HFFc6 (cell line): Measurements from ENCODE around the gene RBKS. TPM values are rescaled to one million over a fixed set of nuclear protein-coding genes. Genes with fewer than 3 reads are reported as not detected.
A peak's percentile ranks its signal among the peaks of the same experiment; 100 is the strongest.

ENCODE experiments used
- DNase-seq: peaks from one replicate; pipeline ENCODE4 v3.0.0-alpha.2; 2018
- H3K27ac Mint-ChIP-seq: 2 replicates; pipeline ENCODE4 v1.8.0; 2020; ENCODE audit warnings: mild to moderate bottlenecking, mixed read lengths
- H3K27me3 Mint-ChIP-seq: 2 replicates; pipeline ENCODE4 v1.8.0; 2021; ENCODE audit warnings: mild to moderate bottlenecking, moderate library complexity, mixed read lengths; ENCODE audit not compliant: insufficient read depth
- H3K36me3 Mint-ChIP-seq: 2 replicates; pipeline ENCODE4 v1.8.0; 2021; ENCODE audit warnings: low read depth, mixed read lengths
- H3K4me1 Mint-ChIP-seq: 2 replicates; pipeline ENCODE4 v1.8.0; 2020; ENCODE audit warnings: low read depth, mixed read lengths
- H3K4me3 Mint-ChIP-seq: 2 replicates; pipeline ENCODE4 v1.8.0; 2020; ENCODE audit warnings: mild to moderate bottlenecking, moderate library complexity, mixed read lengths
- H3K9me3 Mint-ChIP-seq: 2 replicates; pipeline ENCODE4 v1.8.0; 2020; ENCODE audit warnings: mild to moderate bottlenecking, mixed read lengths
- CTCF ChIP-seq: fragments of 200-600 bp; sonication (generic); IDR thresholded peaks from 2 replicates; pipeline ENCODE4 v1.5.0; 2021; ENCODE audit warnings: antibody characterized with exemption, mild to moderate bottlenecking
- total RNA-seq, 6 experiments: library from RNA; stranded (reverse); fragmentation: NEBNext Ultra II Directional; extraction: Animal tissue kit (Norgen Biotek cat#: 25700); gene quantifications; 2 replicates in 1 of 6; 3 replicates in 5 of 6; pipeline ENCODE4 v1.2.3, GENCODE V29; 2021

RBKS gene
- total RNA-seq, 6 experiments from 2014 or later: 1.8 to 3.1 (median 2.7) TPM

DNA sequence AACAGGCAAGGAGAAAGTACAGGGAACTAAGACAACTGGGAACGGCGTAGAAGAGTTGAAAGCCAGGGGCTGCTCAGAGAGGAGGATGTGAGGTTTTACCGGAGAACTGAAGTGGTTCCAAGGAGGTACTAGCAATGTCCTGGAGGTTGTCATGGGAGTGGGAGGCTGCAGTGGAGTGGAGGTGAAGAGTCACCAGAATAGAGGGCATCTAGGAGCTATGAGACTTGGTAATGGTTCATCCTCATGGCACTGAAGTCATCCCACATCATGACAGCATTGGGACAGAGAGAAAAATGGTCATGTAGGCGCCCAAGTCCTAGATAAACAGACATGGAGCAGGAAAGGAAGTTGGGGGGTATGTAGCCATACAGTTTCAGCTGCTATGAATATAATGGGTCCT lies 92.3 kb downstream of the RBKS start:
- Mint-ChIP-seq H3K4me3 (no peak overlapping the region), H3K27me3 (peaks cover 1% of the 10 kb centered on the region; the same call in 1 of the 2 replicates), H3K27ac (peak overlapping the region; percentile 97), H3K4me1 (peaks cover 90% of the 10 kb centered on the region), H3K36me3 (peaks cover 33% of the 10 kb centered on the region), H3K9me3 (no peaks in the 10 kb centered on the region)
- TF ChIP-seq CTCF: no peak
- no peak for DNase-seq

DNA sequence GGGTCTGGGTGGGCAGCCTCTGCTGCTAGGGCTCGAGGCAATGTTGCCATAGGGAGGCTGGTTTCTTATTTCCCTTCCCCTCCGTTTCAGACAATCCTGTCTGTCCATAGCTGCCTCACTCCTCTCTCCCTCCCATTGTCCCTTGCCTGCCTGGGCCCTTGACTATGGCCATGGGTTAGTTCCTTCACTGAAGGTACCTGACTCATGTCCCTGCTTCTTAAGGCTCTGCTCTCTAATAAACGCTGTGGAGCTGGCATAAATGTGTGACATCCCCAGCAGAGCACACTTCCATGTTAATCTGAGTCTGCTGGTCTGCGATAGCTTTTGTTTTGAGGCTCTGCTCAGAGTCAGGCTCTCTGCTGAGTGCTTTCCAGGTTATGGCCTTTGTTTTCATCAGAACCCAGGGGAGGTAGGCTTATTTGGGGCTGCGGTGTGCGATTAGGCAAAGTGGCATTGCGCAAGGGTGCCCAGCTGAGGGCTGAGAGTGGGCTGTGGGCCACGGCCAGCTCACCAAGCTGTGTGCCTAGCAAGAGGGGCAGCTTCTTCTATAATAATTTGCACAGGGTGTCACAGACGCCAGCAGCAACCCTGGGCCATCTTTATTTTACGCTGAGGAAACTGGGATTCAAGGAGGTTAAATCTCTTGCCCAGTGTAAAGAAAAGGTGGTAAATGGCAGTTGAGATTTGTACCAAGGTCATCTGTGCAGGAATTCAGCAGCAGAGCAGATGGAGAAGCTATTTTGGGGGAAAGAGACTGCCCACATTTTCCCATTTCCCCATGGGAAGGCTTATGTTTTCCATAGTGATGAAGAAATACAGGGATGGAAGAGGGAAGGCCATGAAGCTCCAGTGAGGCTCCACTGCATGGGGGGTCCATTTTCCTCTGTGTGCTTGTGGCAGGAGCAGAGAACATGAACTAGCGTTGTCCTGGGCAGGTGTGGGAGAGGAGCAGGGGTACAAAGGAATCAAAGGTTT lies 93.1 kb downstream of the RBKS start:
- Mint-ChIP-seq H3K27me3 (peaks cover 1% of the 10 kb centered on the region; the same call in 1 of the 2 replicates), H3K27ac (peak overlapping the region; percentile 97), H3K9me3 (no peaks in the 10 kb centered on the region)

GRCh38 chr2:27795868-27796277 lies 94.3 kb downstream of the RBKS start:
- Mint-ChIP-seq H3K36me3 (peaks cover 34% of the 10 kb centered on the region), H3K27me3 (peaks cover 1% of the 10 kb centered on the region; the same call in 1 of the 2 replicates), H3K27ac (peak overlapping the region; percentile 89), H3K9me3 (no peaks in the 10 kb centered on the region), H3K4me1 (peaks cover 90% of the 10 kb centered on the region), H3K4me3 (peak overlapping the region; percentile 11; the same call in 1 of the 2 replicates)
- peak; percentile 30 for DNase-seq
- no peak for TF ChIP-seq CTCF

More for the DNA sequence above, 93.1 kb downstream of the RBKS start:
- Mint-ChIP-seq H3K4me1 (peaks cover 90% of the 10 kb centered on the region), H3K36me3 (peaks cover 30% of the 10 kb centered on the region), H3K4me3 (peak overlapping the region; percentile 33; the same call in 1 of the 2 replicates)
- no peak for DNase-seq
- TF ChIP-seq CTCF: no peak

GRCh38 chr2:27795093-27795834 lies 94.9 kb downstream of the RBKS start:
- TF ChIP-seq CTCF: no peak
- Mint-ChIP-seq H3K36me3 (peaks cover 35% of the 10 kb centered on the region), H3K9me3 (no peaks in the 10 kb centered on the region), H3K4me1 (peaks cover 84% of the 10 kb centered on the region), H3K4me3 (no peak overlapping the region), H3K27me3 (peaks cover 1% of the 10 kb centered on the region; the same call in 1 of the 2 replicates), H3K27ac (peak overlapping the region; percentile 89)
- DNase-seq: no peak

DNA sequence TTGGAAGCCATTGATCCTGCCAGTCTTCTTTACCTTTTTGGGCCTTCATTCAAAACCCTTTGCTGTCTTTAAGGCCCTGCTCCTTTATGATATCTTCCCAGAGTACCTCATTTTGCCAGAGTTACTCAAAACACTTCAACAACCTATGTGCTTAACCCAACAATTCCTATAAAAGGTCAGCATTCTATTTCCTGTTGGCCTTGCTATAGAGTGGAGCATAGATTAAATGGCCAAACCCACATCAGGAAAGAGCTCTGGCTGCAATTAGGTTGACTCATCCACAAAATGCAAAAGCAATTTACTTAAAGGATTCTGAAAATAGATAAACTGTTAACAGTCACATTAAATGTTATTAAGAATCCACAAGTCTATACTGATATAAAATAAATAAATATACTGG lies 97.4 kb downstream of the RBKS start:
- peak overlapping the region; percentile 87 for H3K27ac Mint-ChIP-seq

More for the DNA sequence above, 97.4 kb downstream of the RBKS start:
- Mint-ChIP-seq H3K36me3 (peaks cover 38% of the 10 kb centered on the region), H3K4me3 (peak overlapping the region; percentile 7; the same call in 1 of the 2 replicates), H3K4me1 (peaks cover 59% of the 10 kb centered on the region), H3K27me3 (peaks cover 1% of the 10 kb centered on the region; the same call in 1 of the 2 replicates), H3K9me3 (no peaks in the 10 kb centered on the region)
- DNase-seq: peak; percentile 57
- TF ChIP-seq CTCF: no peak
